GM19099 (cell line): ENCODE data around the gene AIFM3.

Experiments
- POLR2A ChIP-seq: IDR thresholded peaks from 3 replicates; pipeline ENCODE4 v1.6.1; 2011; ENCODE audit warnings: low read depth; ENCODE audit not compliant: insufficient read length; ENCODE audit errors: extremely low read depth

Gene AIFM3

GRCh38 chr22:21014726-21015465, 47.8 kb downstream of the AIFM3 start, which contains the start of gene P2RX6:
P2RX6 (plus strand) TSS chr22:21015165; CDS start chr22:21015175, 10 bp downstream.
- no peak for TF ChIP-seq POLR2A

- TF ChIP-seq POLR2A = no peak
These were observed 48.5 kb downstream of the AIFM3 start for GRCh38 chr22:21015466-21016006.

GRCh38 chr22:21016644-21017420, 49.8 kb downstream of the AIFM3 start:
- no peak for TF ChIP-seq POLR2A

- no peak for TF ChIP-seq POLR2A
These were observed 51.3 kb downstream of the AIFM3 start for GRCh38 chr22:21018314-21018713.

GRCh38 chr22:21020802-21021429, 53.9 kb downstream of the AIFM3 start:
- TF ChIP-seq POLR2A = no peak

- TF ChIP-seq POLR2A = no peak
These were observed 55.5 kb downstream of the AIFM3 start for GRCh38 chr22:21022507-21022906.

- TF ChIP-seq POLR2A = no peak
These were observed 56.0 kb downstream of the AIFM3 start for GRCh38 chr22:21022955-21023614.

GRCh38 chr22:21025266-21025665, 58.2 kb downstream of the AIFM3 start:
- TF ChIP-seq POLR2A = no peak

GRCh38 chr22:21025763-21026755, 59.0 kb downstream of the AIFM3 start:
- TF ChIP-seq POLR2A = no peak

- TF ChIP-seq POLR2A = no peak
These were observed 60.0 kb downstream of the AIFM3 start for GRCh38 chr22:21026783-21027692.

- no peak for TF ChIP-seq POLR2A
These were observed 61.5 kb downstream of the AIFM3 start for GRCh38 chr22:21028277-21029251.
